CD4-positive, alpha-beta T cell treated with Interleukin-4 for 4 hours (primary cell): ENCODE measurements around the gene SF3B4.
"Not testable (repeated sequence)": the region's sequence is repeated elsewhere in the genome, so short reads cannot be mapped to it uniquely, and the experiment has no call there.

Experiments used
- DNase-seq: peaks from one replicate; pipeline ENCODE4 v3.0.0-alpha.2; 2020

Gene SF3B4

GRCh38 chr1:149927563-149928400 lies at the start of gene SF3B4:
SF3B4 (minus strand) TSS chr1:149927803; CDS start chr1:149927759, 44 bp downstream.
- DNase-seq = peak; percentile 94

GRCh38 chr1:149977345-149977744 lies 49.7 kb upstream of the SF3B4 start:
- no peak for DNase-seq

GRCh38 chr1:149972547-149972946 lies 44.9 kb upstream of the SF3B4 start:
- DNase-seq = no peak

- DNase-seq = no peak
Measured at GRCh38 chr1:149967646-149968045, 40.0 kb upstream of the SF3B4 start.

- DNase-seq = no peak
Measured at GRCh38 chr1:149967041-149967440, 39.4 kb upstream of the SF3B4 start.

- DNase-seq = no peak
Measured at GRCh38 chr1:149966405-149966804, 38.8 kb upstream of the SF3B4 start.

- DNase-seq = no peak
Measured at GRCh38 chr1:149965440-149965839, 37.8 kb upstream of the SF3B4 start.

- no peak for DNase-seq
Measured at GRCh38 chr1:149963358-149963757, 35.8 kb upstream of the SF3B4 start.

- DNase-seq = no peak
Measured at GRCh38 chr1:149962736-149963135, 35.1 kb upstream of the SF3B4 start.

GRCh38 chr1:149962039-149962647 lies 34.5 kb upstream of the SF3B4 start:
- DNase-seq = peak; percentile 64

GRCh38 chr1:149957548-149957947 lies 29.9 kb upstream of the SF3B4 start:
- DNase-seq = not testable (repeated sequence)

GRCh38 chr1:149949911-149950310 lies 22.3 kb upstream of the SF3B4 start:
- no peak for DNase-seq

GRCh38 chr1:149945206-149945605 lies 17.6 kb upstream of the SF3B4 start:
- DNase-seq = no peak

- DNase-seq = no peak
Measured at GRCh38 chr1:149942885-149943284, 15.3 kb upstream of the SF3B4 start.

GRCh38 chr1:149942207-149942606 lies 14.6 kb upstream of the SF3B4 start:
- no peak for DNase-seq

GRCh38 chr1:149940427-149940826 lies 12.8 kb upstream of the SF3B4 start:
- DNase-seq = no peak

- not testable (repeated sequence) for DNase-seq
Measured at GRCh38 chr1:149938668-149939003, 11.0 kb upstream of the SF3B4 start.

GRCh38 chr1:149937759-149938158 lies 10.2 kb upstream of the SF3B4 start:
- no peak for DNase-seq

- no peak for DNase-seq
Measured at GRCh38 chr1:149936992-149937705, 9.5 kb upstream of the SF3B4 start.

GRCh38 chr1:149936170-149936991 lies 8.8 kb upstream of the SF3B4 start, which contains the start of gene MTMR11:
MTMR11 (minus strand) TSS chr1:149936879; CDS start chr1:149936647, 232 bp downstream.
- no peak for DNase-seq

GRCh38 chr1:149934356-149934755 lies 6.8 kb upstream of the SF3B4 start:
- DNase-seq = no peak

- no peak for DNase-seq
Measured at GRCh38 chr1:149933208-149933607, 5.6 kb upstream of the SF3B4 start.

GRCh38 chr1:149932474-149932873 lies 4.9 kb upstream of the SF3B4 start:
- no peak for DNase-seq
